Stimulated activated naive CD4-positive, alpha-beta T cell (primary cell): ENCODE measurements around the gene FLT1.

Experiments used
- DNase-seq, 6 experiments: peaks; one replicate each; lab custom pipeline; 2025; lab: John Stamatoyannopoulos, UW

Gene FLT1

GRCh38 chr13:28344163-28344562 lies 150.8 kb downstream of the FLT1 start:
- no peak for DNase-seq

- no peak for DNase-seq
These were observed 152.7 kb downstream of the FLT1 start for GRCh38 chr13:28342251-28342650.

DNA sequence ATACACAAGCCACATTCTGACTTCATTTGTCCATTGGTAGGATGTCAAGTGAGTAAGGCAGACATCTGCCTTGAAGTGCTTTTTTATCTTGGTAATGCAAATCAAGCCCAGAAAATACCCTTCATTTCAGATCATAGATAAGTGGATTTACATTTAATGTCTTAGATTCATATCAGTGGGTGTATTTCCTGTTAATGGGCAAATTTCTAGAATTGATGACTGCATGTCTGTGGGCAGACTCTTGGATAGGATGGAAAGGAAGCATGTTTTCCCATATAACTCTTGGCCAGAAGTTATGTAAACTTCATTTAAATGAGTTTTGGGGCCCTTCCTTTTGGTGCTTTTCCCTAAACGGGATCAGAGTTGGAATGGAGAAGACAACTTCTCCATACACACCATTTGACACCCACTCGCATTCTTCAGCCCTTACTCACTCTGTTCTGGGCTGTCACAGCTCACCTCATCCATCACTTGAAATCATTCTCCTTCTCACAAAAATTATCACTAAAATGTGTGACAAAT lies 154.6 kb downstream of the FLT1 start:
- no peak for DNase-seq

GRCh38 chr13:28339419-28339818 lies 155.5 kb downstream of the FLT1 start:
- DNase-seq, result no peak

DNA sequence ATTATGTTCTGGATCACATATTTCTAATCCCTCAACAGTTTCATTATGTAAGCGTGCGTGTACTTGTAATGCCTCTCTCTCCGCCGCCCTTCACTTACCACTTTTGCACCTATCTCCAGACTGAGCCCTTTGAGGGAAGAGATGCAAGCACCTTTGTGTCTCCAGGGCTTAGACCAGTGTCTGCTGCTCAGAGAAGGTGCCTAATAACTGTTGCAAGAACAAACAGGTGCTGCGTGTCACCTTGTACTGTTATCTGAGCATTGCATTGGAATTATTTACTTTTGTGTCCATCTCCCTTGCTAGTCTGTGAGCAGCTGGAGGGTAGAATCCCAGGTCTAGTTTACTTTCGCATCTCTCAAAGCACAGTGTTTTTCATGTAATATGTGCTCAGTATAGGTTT lies 156.2 kb downstream of the FLT1 start:
- DNase-seq, result no peak

DNA sequence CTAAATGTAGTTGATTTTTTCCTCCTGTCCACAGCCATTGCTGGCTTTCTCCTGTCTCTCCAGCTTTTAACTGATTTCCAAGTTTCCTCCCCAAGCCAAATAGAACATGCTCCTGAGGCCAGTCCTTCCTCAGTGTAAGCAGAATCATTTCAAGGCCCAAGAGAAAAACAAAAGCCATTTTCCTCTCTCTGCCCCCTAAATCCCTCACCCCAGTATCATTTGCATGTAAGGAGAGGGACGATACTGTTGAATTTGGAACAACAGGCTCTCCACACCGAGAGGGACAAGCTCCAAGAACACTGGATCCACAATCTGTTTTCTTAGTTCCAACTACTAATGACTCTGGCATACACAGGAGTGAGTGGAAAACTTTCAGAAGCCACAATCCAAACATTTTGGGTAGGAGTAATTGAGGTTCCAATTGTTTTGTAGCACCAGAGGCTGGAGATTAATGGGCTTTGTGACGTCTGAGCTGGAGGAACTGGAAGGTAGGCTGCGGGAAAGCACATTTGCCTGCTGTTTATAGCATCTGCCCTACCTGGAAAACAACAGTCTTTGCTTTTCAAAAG lies 156.8 kb downstream of the FLT1 start:
- DNase-seq, result no peak

DNA sequence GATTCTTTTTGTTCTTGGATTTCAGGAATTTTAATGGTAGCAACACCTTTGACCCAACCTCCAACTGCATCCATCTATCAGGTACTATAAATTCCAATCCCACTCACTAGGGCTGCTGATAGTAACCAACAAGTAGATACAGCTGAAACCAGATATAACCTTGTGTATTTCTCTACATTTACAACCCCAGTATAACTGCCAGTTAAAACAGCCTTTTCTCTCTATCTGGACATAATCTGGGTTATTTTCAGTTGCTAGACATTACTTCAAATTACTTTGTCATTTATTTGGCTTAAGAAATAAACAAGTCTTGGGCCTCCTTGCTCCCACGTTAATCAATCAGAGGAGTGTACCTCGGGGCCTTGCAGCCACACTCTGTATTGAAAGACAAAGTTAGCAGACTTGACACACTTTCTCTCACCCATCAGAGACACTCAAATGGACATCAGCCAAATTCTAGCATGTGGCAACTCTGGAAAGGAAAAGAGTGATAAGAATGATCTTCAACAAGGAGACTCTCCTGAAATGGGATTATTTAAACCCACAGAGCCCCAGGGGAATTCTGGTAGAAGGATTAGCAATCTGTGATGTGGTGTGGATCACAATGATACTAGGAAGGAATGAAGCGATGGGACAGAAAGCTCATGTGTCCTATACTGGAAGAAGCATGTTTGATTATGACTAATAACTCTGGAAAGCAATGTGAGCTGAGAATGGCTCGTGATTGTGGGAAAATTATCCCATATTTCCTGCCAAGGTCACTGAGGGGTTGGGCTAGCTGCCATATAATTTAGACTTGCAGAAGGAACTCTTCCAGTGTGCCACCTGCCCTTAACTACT lies 157.5 kb downstream of the FLT1 start:
- no peak for DNase-seq

DNA sequence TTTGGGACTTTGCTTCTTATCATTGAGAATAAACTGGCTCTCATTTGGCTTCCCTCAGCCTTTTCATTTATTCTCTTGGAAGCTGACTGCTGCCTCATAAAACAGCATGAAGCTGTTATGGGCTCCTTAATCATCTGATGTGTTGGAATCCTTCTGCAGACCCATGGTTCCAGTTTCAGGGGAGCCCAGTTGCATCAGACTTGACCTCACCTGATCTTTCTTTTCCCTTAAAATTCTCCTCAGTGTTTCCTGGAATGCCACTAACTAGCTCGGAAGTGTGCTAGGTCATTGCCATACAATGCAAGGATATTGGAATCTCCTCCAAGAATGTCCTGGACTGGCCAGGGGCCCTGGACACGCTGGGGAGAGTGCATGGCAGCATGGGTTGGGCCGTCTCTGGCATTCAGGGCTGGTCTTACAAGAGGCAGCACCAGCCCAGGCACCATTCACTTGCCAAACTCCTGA lies 158.7 kb downstream of the FLT1 start:
- no peak for DNase-seq

DNA sequence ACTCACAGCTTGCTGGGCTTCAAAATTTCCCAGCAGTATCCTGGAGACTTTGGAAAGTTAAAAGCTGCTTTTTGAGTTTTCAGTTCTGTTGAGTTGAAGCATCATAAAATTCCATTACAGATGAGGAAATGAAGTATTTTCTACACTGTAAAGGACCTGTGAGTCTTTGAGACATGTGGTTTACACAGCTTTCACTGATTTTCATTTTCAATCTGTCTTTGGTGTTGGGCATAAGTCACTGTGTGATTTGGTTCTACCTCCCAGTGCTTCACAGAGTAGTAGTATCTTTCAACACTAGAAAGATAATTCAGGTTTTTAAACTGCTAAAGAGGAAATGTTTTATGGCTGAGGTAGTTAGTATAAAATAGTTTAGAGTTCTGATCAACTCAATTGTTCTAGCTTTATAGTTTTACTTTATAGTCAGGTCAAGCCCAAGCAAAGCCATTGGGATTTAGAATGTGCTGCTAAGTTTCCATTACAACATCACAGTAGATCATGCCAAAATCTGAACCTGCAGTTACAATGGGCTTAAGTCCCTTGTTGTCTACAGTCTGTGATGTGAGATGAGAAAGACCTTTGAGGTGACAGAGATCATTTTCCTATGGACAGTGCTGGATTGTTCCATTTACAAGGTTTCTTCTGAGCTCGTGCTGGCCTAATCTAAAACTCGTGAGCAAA lies 161.6 kb downstream of the FLT1 start:
- no peak for DNase-seq

DNA sequence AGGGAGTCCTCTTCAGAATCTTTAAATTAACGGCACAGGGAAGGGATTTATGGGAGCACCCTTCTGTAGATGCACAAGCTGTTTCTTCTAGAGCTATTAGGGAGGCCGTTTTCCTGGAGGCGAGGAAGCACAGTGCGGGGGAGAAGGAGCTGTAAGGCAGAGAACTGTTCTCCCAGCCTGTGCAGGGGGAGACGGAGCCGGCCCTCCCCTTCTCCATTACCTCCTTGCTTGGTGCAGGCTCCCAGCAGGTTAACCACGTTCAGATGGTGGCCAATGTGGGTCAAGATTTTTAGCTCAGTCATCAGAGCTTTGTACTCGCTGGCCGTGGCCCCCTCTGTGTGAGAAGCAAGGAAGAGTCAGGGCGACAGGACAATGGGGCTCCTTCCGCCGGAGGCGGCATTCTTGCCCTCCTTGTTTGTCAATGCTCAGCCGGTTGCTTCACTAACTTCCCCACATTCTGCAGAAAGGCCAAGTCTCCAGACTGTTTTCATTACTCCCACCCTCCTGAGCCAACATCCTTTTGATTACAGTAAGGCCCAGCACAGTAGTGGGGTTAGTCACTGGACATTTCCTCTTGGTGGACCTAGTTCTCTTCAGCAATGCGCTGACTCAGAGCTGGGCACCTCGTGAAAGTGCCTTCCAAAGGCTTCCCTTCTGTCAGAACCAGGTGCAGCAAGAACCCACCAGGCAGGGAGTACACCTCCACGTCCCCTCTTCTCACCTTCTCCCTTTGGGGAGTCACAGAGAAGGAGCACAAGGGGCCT lies 165.4 kb downstream of the FLT1 start:
- no peak for DNase-seq

DNA sequence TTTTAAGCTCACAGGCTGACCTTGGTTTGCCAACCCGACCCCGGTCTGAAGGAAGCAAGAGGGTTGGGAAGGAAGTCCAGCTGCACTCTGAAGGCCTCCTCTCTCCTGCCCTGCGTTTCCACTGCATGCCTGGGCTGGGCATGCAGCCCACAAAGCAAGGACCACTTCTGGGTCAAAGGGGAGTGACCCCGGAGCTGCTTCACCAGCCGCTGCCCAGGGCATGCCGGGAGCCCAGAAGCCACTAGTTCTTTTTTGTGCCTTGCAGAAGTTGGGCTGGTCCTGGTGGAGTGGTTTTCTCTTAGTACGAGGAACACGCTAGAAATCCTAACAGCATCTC lies 166.7 kb downstream of the FLT1 start:
- no peak for DNase-seq

GRCh38 chr13:28327373-28328270 lies 167.3 kb downstream of the FLT1 start:
- DNase-seq, result no peak

- DNase-seq, result no peak
These were observed 168.9 kb downstream of the FLT1 start for GRCh38 chr13:28326056-28326455.

DNA sequence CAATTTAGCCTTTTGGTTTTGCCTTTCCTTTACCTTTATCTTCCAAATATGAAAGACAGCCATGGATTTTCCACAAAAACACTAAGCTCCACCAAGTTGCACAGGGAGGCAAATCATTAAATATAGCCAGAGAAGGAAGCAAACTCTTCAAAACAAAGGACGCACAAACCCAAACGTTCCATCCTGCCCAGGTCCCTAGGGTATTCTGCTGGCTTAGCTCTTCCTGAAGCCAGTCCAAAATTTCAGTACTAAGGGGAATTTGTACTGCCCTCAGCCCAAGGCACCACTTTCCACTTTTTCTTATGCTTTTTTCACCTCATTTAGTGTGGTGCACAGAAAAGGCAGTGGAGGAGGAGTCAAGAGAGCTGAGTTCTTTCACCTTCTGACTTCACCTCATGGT lies 169.9 kb downstream of the FLT1 start:
- DNase-seq, result no peak

- DNase-seq, result peak; percentile 9 to 65 (median 23)
These were observed 170.6 kb downstream of the FLT1 start for GRCh38 chr13:28324181-28324789.

- no peak for DNase-seq
These were observed 172.5 kb downstream of the FLT1 start for GRCh38 chr13:28322256-28322905.

- DNase-seq, result no peak
These were observed 173.2 kb downstream of the FLT1 start for GRCh38 chr13:28321756-28322155.

DNA sequence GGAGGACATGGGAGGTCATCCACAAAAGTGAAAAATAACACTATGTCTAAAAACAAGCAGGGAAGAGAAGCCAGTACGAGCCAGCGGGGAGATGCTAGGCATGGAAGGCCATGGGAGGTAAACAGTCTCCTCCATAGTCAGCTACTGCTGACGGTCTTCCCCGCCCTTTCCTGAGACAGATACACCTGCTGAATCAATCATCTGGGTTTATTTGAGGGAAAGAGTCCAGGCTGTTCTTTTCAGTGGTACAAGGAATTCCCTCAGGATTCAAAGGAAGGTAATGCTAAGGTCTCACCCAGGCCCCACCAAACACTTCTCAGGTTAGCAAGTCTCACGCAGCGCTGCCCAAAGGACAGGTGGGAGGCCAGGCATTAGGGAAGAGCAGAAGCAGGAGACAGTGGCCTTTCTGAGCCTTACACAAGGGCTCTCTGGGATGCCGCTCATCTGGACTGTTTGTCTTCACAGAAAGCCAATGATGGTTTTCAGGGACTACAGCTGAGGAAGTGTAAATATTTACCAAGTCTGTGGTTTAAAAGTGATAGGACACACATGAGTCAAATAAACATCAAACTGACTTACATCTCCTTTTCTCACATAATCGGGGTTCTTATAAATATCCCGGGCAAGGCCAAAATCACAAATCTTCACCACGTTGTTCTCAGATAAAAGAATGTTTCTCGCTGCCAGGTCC lies 173.9 kb downstream of the FLT1 start:
- DNase-seq, result no peak

DNA sequence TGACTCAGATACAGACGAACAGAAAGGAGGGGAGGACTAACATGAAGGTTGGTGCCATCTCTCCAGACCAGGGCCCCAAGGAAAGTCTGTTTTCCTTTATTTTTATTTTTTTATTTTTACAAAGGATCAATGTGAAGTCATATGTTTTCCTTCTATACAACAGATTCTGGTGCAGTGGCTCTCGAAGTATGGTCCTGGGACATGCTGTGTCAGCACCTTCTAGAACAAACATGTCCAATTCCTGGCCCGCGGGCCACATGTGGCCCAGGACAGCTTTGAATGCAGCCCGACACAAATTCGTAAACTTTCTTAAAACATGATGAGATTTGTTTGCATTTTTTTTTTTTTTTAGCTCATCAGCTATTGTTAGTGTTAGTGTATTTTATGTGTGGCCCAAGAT lies 174.7 kb downstream of the FLT1 start:
- no peak for DNase-seq

GRCh38 chr13:28319528-28319927 lies 175.4 kb downstream of the FLT1 start:
- DNase-seq, result no peak
